Ishikawa (cell line): ENCODE data around the gene RIC1.

ENCODE experiments used
- CEBPB ChIP-seq: IDR thresholded peaks from 2 replicates; pipeline ENCODE4 v1.6.1; 2012
- CREB1 ChIP-seq: IDR thresholded peaks from 2 replicates; pipeline ENCODE4 v1.6.1; 2012; ENCODE audit warnings: low read depth
- EGR1 ChIP-seq: IDR thresholded peaks from 2 replicates; pipeline ENCODE4 v1.6.1; 2012
- EP300 ChIP-seq: IDR thresholded peaks from 2 replicates; pipeline ENCODE4 v1.6.1; 2012; ENCODE audit warnings: borderline replicate concordance
- FOXM1 ChIP-seq: IDR thresholded peaks from 2 replicates; pipeline ENCODE4 v1.6.1; 2012; ENCODE audit warnings: low read depth, borderline replicate concordance
- NFIC ChIP-seq: IDR thresholded peaks from 2 replicates; pipeline ENCODE4 v1.6.1; 2012
- RAD21 ChIP-seq: IDR thresholded peaks from 2 replicates; pipeline ENCODE4 v1.6.1; 2012; ENCODE audit warnings: low read depth
- TAF1 ChIP-seq: IDR thresholded peaks from 2 replicates; pipeline ENCODE4 v1.6.1; 2012; ENCODE audit warnings: low read depth, mild to moderate bottlenecking
- TCF12 ChIP-seq: IDR thresholded peaks from 2 replicates; pipeline ENCODE4 v1.6.1; 2012; ENCODE audit warnings: low read depth
- TEAD4 ChIP-seq: IDR thresholded peaks from 2 replicates; pipeline ENCODE4 v1.6.1; 2012
- YY1 ChIP-seq: IDR thresholded peaks from 2 replicates; pipeline ENCODE4 v1.6.1; 2012; ENCODE audit warnings: low read depth
- ZBTB7A ChIP-seq: IDR thresholded peaks from 2 replicates; pipeline ENCODE4 v1.6.1; 2012; ENCODE audit warnings: low read depth
- TF ChIP-seq, protein P1 (sequence below): IDR thresholded peaks from 2 replicates; pipeline ENCODE4 v1.6.1; 2012
- TF ChIP-seq, protein P2 (sequence below): IDR thresholded peaks from 2 replicates; pipeline ENCODE4 v1.6.1; 2012
- TF ChIP-seq, protein P3 (sequence below): IDR thresholded peaks from 2 replicates; pipeline ENCODE4 v1.6.1; 2012; ENCODE audit warnings: low read depth, mild to moderate bottlenecking

The RIC1 gene

DNA sequence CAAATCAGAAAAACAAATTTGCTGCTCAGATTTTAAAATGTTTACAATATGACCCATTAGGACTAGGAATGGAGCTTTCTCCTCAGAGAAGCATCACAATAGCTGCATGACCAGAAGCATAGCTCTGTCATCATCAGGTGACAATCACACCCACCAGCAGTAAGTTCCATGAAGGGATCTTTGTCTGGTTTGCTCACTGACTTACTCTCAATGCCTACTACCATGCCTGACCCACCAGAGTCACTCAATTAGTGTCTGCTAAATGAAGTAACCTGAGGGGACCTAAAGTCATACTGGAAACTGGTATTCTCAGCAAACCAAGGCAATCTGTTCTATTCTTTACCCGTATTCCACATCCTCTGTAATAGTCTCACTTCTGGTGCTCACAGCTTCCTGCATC lies 196.3 kb downstream of the RIC1 start:
- no peak for TF ChIP-seq RAD21
- TF ChIP-seq CEBPB: no peak
- TF ChIP-seq, protein P1, sequence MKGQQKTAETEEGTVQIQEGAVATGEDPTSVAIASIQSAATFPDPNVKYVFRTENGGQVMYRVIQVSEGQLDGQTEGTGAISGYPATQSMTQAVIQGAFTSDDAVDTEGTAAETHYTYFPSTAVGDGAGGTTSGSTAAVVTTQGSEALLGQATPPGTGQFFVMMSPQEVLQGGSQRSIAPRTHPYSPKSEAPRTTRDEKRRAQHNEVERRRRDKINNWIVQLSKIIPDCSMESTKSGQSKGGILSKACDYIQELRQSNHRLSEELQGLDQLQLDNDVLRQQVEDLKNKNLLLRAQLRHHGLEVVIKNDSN: no peak
- TF ChIP-seq NFIC: no peak
- TF ChIP-seq YY1: no peak
- TF ChIP-seq, protein P2, sequence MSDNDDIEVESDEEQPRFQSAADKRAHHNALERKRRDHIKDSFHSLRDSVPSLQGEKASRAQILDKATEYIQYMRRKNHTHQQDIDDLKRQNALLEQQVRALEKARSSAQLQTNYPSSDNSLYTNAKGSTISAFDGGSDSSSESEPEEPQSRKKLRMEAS: no peak
- no peak for TF ChIP-seq TCF12
- TF ChIP-seq CREB1: no peak
- TF ChIP-seq FOXM1: no peak
- no peak for TF ChIP-seq TAF1
- no peak for TF ChIP-seq EGR1
- TF ChIP-seq, protein P3, sequence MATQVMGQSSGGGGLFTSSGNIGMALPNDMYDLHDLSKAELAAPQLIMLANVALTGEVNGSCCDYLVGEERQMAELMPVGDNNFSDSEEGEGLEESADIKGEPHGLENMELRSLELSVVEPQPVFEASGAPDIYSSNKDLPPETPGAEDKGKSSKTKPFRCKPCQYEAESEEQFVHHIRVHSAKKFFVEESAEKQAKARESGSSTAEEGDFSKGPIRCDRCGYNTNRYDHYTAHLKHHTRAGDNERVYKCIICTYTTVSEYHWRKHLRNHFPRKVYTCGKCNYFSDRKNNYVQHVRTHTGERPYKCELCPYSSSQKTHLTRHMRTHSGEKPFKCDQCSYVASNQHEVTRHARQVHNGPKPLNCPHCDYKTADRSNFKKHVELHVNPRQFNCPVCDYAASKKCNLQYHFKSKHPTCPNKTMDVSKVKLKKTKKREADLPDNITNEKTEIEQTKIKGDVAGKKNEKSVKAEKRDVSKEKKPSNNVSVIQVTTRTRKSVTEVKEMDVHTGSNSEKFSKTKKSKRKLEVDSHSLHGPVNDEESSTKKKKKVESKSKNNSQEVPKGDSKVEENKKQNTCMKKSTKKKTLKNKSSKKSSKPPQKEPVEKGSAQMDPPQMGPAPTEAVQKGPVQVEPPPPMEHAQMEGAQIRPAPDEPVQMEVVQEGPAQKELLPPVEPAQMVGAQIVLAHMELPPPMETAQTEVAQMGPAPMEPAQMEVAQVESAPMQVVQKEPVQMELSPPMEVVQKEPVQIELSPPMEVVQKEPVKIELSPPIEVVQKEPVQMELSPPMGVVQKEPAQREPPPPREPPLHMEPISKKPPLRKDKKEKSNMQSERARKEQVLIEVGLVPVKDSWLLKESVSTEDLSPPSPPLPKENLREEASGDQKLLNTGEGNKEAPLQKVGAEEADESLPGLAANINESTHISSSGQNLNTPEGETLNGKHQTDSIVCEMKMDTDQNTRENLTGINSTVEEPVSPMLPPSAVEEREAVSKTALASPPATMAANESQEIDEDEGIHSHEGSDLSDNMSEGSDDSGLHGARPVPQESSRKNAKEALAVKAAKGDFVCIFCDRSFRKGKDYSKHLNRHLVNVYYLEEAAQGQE: no peak
- TF ChIP-seq TEAD4: no peak
- TF ChIP-seq EP300: no peak
- TF ChIP-seq ZBTB7A: no peak
